ENCODE measurements around the gene REL.

The REL gene

GRCh38 chr2:60974652-60975051 lies 93.3 kb downstream of the REL start:
- TF ChIP-seq CTCF (IDR thresholded peaks at IDR 0.05; ENCODE audit: insufficient read depth, missing control alignments), result no peak
- DNase-seq (ENCODE audit: insufficient read length, low spot score) (no peak), FAIRE-seq (no peak)
